Adrenal gland (tissue), 5 donors: ENCODE data around the gene LRRC63.

Experiments
- CTCF ChIP-seq, 6 experiments: fragments of 450-650 bp in 4 of 6; fragments of 200-600 bp in 2 of 6; sonication (generic) in 1 of 6; IDR thresholded peaks; 1 replicate in 5 of 6; 2 replicates in 1 of 6; pipeline versions ENCODE4 v1.5.1 to v1.8.0; 2016 to 2021; ENCODE audit warnings: antibody characterized with exemption in 6 of 6, mild to moderate bottlenecking in 2 of 6, moderate library complexity in 1 of 6
- POLR2A ChIP-seq, 2 donors: fragments of 450-650 bp; IDR thresholded peaks; one replicate each; pipeline ENCODE4 v1.6.1; 2017; ENCODE audit warnings: antibody characterized with exemption in 2 of 2, mild to moderate bottlenecking in 2 of 2, moderate library complexity in 1 of 2
- donor health status: DM: no; HTN: no; CAD: no.

- no peak for TF ChIP-seq CTCF (IDR thresholded peaks at IDR 0.05)
- no peak for TF ChIP-seq POLR2A (IDR thresholded peaks at IDR 0.05)
Measured at GRCh38 chr13:46313024-46313423, 101.3 kb downstream of the LRRC63 start.
